NT2/D1 (cell line): ENCODE measurements around the gene TARBP2.

Source experiments
- DNase-seq: peaks from one replicate; pipeline ENCODE4 v3.0.0-alpha.2; 2011; ENCODE audit warnings: low read depth, low spot score
- H3K27me3 ChIP-seq: 2 replicates; pipeline ENCODE4 v1.6.0; 2011; ENCODE audit warnings: mild to moderate bottlenecking; ENCODE audit not compliant: insufficient read length, insufficient read depth
- H3K36me3 ChIP-seq: 2 replicates; pipeline ENCODE4 v1.6.1; 2011; ENCODE audit warnings: mild to moderate bottlenecking, low read length, mixed read lengths; ENCODE audit not compliant: insufficient read depth, insufficient read length
- H3K4me1 ChIP-seq: 2 replicates; pipeline ENCODE4 v1.5.1; 2011; ENCODE audit not compliant: insufficient read depth, insufficient read length
- H3K4me3 ChIP-seq: 2 replicates; pipeline ENCODE4 v1.5.1; 2011; ENCODE audit warnings: low read depth; ENCODE audit not compliant: insufficient read length
- H3K9ac ChIP-seq: 2 replicates; pipeline ENCODE4 v1.6.0; 2011; ENCODE audit warnings: low read depth; ENCODE audit not compliant: insufficient read length
- H3K9me3 ChIP-seq: 2 replicates; pipeline ENCODE4 v1.5.1; 2011; ENCODE audit warnings: mild to moderate bottlenecking, low read length; ENCODE audit not compliant: insufficient read depth
- SUZ12 ChIP-seq: IDR thresholded peaks from 2 replicates; pipeline ENCODE4 v1.6.1; 2011; ENCODE audit not compliant: insufficient read length, insufficient read depth; ENCODE audit errors: extremely low read depth
- YY1 ChIP-seq: IDR thresholded peaks from 2 replicates; pipeline ENCODE4 v1.6.1; 2011; ENCODE audit not compliant: insufficient read length, insufficient read depth
- ZNF274 ChIP-seq: IDR thresholded peaks from 2 replicates; pipeline ENCODE4 v1.6.1; 2011; ENCODE audit warnings: mild to moderate bottlenecking, low read depth, low read length

TARBP2 gene

DNA sequence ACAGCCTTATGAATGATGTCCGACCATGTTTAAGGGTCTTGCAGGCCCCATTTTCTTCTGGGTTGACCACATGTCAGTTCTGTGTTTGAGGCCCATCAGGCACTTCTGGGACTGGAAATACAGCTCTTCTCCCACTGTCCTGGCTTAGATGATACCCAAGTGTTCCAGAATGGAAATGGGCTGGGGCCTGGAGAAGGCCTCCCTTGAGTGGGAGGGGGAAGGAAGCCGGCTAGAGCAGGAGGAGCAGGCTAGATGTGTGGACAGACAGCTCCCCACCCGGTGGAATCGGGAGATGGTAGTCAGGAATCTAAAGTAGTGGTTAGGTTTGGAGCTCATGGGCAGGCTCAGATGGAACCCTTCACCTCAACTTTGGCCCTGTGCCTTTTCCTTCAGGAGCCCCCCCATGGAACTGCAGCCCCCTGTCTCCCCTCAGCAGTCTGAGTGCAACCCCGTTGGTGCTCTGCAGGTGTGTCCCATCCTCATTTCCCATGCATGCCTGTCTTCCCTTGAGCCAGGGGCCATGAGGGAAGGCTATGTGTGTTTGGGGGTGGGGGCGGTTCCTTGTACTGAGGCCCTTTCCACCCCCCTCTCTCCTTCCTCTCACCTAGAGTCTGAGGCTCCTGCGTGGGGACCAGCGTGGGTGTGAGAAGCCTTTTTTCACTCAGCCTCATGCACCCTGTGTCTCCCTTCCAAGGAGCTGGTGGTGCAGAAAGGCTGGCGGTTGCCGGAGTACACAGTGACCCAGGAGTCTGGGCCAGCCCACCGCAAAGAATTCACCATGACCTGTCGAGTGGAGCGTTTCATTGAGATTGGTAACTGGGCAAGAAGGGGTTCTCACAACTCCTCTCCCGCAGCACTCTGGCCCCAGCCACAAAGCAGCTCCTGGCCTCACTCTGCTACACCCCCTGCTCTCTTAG is 3.2 kb downstream of the TARBP2 start:
- no peak for DNase-seq
- TF ChIP-seq ZNF274 (no peak), SUZ12 (no peak), YY1 (no peak)
- Histone ChIP-seq H3K4me3 (no peak overlapping the region), H3K9ac (no peak overlapping the region), H3K36me3 (peaks cover 59% of the 10 kb centered on the region), H3K27me3 (no peaks in the 10 kb centered on the region), H3K9me3 (peaks cover 4% of the 10 kb centered on the region; the same call in 1 of the 2 replicates), H3K4me1 (peaks cover 10% of the 10 kb centered on the region)

DNA sequence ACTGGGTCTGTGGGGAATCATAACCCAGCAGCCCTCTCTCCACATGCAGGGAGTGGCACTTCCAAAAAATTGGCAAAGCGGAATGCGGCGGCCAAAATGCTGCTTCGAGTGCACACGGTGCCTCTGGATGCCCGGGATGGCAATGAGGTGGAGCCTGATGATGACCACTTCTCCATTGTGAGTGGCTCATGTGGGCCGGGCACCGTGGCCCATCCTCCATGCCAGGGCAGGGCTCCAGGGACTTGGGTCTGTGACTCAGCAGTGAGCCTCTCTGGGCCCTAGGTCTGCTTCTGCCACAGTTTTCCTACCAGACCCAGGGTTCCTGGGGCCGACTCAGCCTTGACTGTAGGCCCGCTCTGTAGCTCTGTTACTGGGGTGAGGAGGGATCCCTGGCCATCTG is 4.0 kb downstream of the TARBP2 start:
- TF ChIP-seq YY1 = no peak
- no peak for TF ChIP-seq ZNF274
- TF ChIP-seq SUZ12 = no peak
- H3K9me3 ChIP-seq = peaks cover 4% of the 10 kb centered on the region; the same call in 1 of the 2 replicates
- H3K27me3 ChIP-seq = no peaks in the 10 kb centered on the region
- DNase-seq = no peak
- H3K4me1 ChIP-seq = peaks cover 10% of the 10 kb centered on the region
- H3K36me3 ChIP-seq = peaks cover 59% of the 10 kb centered on the region
- H3K9ac ChIP-seq = peak overlapping the region; percentile 16
- H3K4me3 ChIP-seq = no peak overlapping the region

DNA sequence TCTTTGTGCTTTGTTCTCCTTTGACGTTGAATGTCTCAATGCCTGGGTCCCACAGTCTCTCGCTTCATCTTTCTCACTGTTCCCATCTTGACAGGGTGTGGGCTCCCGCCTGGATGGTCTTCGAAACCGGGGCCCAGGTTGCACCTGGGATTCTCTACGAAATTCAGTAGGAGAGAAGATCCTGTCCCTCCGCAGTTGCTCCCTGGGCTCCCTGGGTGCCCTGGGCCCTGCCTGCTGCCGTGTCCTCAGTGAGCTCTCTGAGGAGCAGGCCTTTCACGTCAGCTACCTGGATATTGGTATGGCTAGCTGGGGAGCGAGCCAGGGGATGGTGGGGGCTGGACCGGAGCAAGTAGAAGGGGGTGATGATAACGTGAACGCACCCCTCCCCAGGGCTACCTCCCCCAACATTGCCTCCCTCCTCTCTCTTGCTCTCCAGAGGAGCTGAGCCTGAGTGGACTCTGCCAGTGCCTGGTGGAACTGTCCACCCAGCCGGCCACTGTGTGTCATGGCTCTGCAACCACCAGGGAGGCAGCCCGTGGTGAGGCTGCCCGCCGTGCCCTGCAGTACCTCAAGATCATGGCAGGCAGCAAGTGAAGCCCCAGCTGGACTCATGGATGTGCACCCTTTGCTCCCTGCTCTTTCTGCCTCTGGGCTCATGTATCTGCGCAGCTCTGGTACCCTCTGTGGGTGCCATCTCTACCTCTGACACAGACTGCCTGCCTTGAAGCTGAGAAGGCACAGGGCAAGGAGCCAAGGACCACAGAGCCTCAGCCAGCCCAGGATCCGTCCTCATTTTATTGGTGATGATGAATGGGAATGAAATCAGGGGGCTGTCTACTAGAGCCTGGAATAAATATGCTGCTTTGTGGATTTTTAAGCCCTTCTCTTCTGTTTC is 4.7 kb downstream of the TARBP2 start:
- H3K9ac ChIP-seq = peak overlapping the region; percentile 16
- no peak overlapping the region for H3K4me3 ChIP-seq
- peaks cover 4% of the 10 kb centered on the region; the same call in 1 of the 2 replicates for H3K9me3 ChIP-seq
- DNase-seq = no peak
- H3K36me3 ChIP-seq = peaks cover 65% of the 10 kb centered on the region
- H3K4me1 ChIP-seq = peaks cover 10% of the 10 kb centered on the region
- H3K27me3 ChIP-seq = no peaks in the 10 kb centered on the region
- TF ChIP-seq SUZ12 = no peak
- TF ChIP-seq ZNF274 = no peak
- no peak for TF ChIP-seq YY1

DNA sequence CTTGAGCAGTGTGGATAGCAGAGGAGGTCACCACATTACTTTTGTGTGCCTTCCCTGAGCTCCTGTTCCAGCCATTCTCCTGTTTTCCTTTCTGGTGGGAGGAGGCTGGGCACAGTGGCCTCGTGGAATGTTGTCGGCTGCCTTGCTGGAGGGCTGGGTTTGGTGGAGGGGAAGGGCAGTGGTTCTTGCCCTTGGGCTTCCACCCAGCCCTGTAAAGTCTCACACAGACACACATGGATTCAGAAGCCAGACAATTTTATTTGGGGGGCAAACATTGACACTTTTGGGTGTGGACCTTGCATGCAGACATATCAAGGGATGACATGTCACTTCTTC is 5.3 kb downstream of the TARBP2 start:
- Histone ChIP-seq H3K4me1 (peaks cover 10% of the 10 kb centered on the region), H3K36me3 (peaks cover 68% of the 10 kb centered on the region), H3K9me3 (peaks cover 4% of the 10 kb centered on the region; the same call in 1 of the 2 replicates), H3K27me3 (no peaks in the 10 kb centered on the region), H3K4me3 (no peak overlapping the region), H3K9ac (no peak overlapping the region)
- no peak for DNase-seq
- TF ChIP-seq YY1 = no peak
- TF ChIP-seq SUZ12 = no peak
- no peak for TF ChIP-seq ZNF274

DNA sequence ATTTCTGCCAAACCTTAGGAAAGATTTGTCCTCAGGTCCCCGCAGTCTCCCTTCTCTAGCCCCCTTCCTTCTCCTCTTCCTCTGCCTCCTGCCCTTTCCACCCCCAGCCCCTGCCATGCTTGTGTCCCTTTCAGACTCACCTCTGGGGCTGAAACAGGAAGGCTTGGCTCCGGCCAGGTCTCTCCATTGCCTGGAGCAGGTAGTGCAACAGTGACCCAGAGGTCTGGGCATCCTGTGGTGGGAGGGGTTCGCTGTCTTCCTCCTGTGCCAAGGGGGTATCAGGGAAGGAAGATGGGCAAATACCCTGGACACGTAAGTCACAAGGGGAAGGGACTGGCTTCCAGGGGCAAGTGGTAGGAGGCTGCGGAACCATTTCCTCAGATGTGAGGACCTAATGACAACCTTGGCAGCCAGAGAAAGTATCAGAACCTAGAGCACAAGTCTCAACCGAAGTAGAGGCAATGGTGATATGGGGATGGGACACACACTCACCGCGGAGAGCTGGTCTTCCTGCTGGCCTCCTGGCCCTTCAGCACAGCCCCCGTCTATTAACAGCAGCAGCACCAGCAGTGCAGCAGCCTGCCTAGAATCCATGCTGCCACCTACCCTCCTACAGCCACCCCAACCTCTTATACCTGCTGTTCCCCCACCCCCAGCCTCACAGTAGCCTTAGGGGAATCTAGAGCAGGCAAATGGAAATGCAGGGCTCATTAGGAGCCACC is 6.0 kb downstream of the TARBP2 start, which contains the start of gene NPFF:
NPFF (minus strand) TSS at position 604 of the 722 bp plus-strand sequence; CDS start at position 594, 10 bp downstream.
- no peak within 1 kb of the TSS for H3K4me3 ChIP-seq
- peaks cover 6% of the 10 kb centered on the region for H3K4me1 ChIP-seq
- peaks cover 72% of the 10 kb centered on the region for H3K36me3 ChIP-seq
- no peak for DNase-seq
- TF ChIP-seq SUZ12 (no peak), ZNF274 (no peak), YY1 (no peak)
- H3K27me3 ChIP-seq = no peaks in the 10 kb centered on the region
- no peaks in the 10 kb centered on the region for H3K9me3 ChIP-seq
- H3K9ac ChIP-seq = peak within 1 kb of the TSS; percentile 23

DNA sequence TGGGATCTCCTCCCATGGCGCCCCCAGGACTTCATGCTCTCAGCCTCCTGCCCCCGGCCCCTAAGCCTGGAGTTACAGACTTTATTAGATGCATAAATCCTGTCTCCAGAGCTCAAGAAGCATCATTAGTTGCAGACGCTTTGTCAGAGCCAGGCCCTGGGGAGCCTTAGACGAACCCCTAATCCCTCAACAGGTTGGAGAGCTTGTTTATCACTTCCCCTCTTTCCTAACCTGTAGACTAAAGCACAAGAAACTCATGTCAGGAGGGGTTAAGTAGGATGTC is 6.5 kb downstream of the TARBP2 start:
- Histone ChIP-seq H3K36me3 (peaks cover 73% of the 10 kb centered on the region), H3K4me3 (no peak overlapping the region), H3K9me3 (no peaks in the 10 kb centered on the region), H3K27me3 (no peaks in the 10 kb centered on the region), H3K9ac (peak overlapping the region; percentile 23), H3K4me1 (peaks cover 4% of the 10 kb centered on the region)
- no peak for DNase-seq
- no peak for TF ChIP-seq YY1
- no peak for TF ChIP-seq ZNF274
- TF ChIP-seq SUZ12 = no peak
